HTERT RPE-1 (cell line): Measurements from ENCODE around the gene HDAC7.
"Not testable (repeated sequence)": the region's sequence is repeated elsewhere in the genome, so short reads cannot be mapped to it uniquely, and the experiment has no call there.

ENCODE experiments used
- in situ Hi-C: fragments of 300-500 bp; cut with MboI; formaldehyde crosslinking; loops from 4 replicates; pipeline ENCODE4 v1.14.3; 2020; ENCODE audit warnings: low sequenced_read_pairs

The HDAC7 gene

GRCh38 chr12:47815447-47815846, 4.3 kb downstream of the HDAC7 start:
- in situ Hi-C loops: not testable (repeated sequence)

DNA sequence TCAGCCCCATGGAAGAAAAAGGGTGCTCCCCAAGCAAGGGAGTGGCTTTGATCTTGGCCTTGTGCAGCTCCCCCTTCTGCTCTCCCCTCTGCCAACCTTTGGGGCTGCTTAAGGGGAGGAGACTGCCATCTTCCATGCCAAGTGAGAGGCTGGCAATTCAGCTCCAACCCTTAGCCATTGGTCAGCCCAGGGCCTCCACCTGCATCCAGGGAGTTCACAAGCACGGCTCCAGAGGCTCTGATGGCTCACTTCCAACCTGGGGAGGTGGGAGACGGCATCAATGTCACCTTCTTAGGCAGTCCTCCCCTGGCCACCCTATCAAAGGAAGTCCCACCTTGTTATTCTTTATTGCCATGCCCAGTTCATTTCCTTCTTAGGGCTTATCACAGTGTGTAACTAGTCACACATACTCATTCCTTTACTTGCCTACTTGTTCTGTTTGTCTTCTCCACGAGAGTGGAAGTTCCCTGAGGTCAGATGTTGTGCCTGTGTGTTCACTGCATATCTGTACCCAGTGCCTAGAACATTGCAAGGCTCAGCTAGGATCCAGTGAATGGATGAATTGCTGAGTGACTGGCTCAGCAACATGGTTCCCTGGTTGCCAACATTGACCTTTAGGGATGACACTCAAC, 5.0 kb downstream of the HDAC7 start:
- in situ Hi-C loops: no loop called here

- in situ Hi-C loops: no loop called here
Observed at GRCh38 chr12:47813511-47814196, 6.0 kb downstream of the HDAC7 start.

DNA sequence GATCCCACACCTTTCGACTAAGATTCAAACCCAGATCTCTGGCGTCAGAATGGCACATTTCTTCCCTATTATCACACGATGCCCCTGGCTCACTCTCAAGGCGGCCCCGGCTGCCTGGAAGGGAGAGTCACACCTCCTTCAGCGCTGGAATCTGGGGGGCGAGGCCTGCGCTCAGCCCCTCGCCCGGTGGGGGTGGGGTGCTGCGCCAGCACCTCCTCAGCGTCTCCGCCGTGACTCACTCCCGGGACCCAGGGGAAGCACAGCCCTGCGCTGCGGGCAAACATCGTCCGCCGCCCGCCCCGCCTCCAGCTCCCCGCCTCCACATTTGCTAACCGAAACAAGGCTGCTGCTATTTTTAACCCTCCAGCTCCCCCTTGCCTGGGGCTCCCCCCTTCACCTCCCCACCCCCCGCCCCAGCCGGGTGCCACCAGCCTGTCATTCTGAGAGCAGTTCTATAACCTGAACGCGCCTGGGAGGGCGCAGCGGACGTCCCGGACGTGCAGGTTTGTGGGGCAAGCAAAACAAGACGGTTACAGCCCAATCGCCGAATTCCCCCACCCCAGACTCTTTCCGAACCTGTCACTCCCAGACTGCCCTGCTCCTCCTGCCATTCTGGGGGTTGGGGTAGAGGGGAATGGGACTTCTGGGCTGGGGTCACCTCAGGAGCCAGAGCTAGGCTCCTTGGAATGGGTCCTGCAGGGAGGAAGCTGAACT, 6.7 kb downstream of the HDAC7 start:
- in situ Hi-C loops: no loop called here

- in situ Hi-C loops: no loop called here
Observed at GRCh38 chr12:47811581-47812484, 7.9 kb downstream of the HDAC7 start.

DNA sequence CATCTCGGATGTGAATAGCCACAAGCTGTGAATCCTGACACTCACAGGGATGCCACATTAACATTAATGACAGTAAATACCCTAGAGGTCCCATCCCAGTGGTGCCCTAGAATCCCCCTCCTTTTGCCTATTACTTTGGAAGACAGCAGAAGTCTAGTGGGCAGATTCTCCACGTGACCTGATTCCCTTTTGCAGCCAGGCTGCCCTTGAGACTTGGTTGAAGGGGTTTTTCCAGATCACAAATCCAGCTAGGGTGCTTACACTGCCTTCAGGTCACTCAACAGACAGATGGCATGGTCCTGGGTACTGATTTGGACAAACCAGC, 8.7 kb downstream of the HDAC7 start:
- in situ Hi-C loops: no loop called here

DNA sequence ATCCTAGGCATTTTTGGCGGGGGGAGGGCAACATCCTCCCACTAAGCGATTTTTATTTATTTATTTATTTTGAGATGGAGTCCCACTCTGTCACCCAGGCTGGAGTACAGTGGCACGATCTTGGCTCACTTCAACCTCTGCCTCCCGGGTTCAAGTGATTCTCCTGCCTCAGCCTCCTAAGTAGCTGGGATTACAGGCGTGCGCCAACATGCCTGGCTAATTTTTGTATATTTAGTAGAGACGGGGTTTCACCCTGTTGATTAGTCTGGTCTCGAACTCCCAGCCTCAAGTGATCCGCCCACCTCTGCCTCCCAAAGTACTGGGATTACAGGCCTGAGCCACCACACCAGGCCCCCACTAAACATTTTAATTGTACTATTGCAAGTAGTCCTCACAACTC, 10.2 kb downstream of the HDAC7 start:
- in situ Hi-C loops: not testable (repeated sequence)

- in situ Hi-C loops: no loop called here
Observed at GRCh38 chr12:47808574-47809365, 10.9 kb downstream of the HDAC7 start.

GRCh38 chr12:47808050-47808449, 11.7 kb downstream of the HDAC7 start:
- in situ Hi-C loops: no loop called here

DNA sequence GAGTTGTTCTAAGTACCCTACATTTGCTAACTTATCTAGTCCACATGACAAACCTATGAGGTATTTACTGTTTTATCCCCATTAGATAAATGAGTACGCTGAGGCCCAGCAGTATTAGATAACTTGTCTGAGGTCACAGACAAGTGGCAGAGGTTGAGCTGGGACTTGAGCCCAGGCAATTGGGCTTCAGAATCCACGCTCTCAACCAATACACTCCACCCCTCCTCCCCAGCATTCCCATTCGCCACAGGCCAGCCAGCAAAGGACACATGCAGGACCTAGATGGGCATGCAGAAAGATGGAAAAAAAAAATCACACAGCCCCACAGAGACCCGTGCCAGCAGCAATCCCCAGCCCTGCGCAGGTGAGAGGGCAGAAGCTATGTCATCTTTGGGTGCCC, 12.4 kb downstream of the HDAC7 start:
- in situ Hi-C loops: no loop called here

- in situ Hi-C loops: no loop called here
Observed at GRCh38 chr12:47805417-47805816, 14.3 kb downstream of the HDAC7 start.

DNA sequence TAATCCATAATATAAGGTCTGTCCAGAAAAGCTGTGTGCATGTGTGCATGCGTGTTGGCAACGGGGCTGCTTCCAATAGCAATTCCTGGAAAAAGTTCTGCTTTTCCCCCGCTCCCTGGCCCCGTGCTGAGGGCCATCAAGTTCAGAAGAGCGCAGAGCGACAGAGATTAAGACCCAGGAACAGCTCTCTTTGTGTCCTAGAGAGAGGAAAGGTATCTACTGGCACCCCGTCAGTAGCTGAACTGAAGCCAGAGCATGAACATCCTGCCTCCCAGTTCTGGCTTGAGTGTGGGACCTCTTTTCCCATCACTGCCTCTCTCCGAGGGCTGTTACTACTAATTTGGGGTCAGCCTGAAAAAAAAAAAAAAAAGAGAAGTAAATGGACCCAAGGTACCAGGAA, 15.5 kb downstream of the HDAC7 start:
- in situ Hi-C loops: no loop called here

DNA sequence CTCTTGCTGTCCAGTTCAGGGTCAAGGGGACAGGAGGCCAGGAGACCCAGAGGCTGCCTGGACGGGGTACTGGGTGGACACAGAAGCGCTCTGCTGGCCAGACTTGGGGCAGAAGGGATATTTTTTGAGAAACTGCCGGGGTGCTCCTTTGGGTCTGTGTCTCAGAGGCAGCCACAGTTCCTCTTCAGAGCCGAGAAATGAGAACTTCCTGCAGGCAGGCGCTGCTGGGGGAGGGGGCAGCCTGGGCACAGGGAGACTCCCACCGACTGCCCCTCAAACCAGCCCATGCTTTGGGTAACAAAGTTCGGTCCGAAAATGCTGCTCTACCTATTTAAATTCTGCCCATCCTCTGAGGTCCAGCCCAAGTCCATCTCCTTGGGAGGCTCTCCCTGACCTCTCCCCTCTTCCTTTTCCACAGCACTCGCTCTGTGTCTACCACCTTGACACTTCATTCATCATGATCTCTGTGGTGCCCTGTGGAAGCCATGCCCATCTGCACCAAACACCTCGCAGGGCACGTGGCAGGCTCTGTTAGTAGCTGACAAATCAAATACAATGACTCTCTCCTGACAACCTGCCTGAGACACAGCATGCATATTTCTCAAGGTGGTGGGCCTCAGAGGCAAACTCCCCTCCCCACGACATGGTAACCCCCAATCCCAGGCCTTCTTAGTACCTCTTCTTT, 16.4 kb downstream of the HDAC7 start:
- in situ Hi-C loops: no loop called here

- in situ Hi-C loops: no loop called here
Observed at GRCh38 chr12:47802312-47802711, 17.4 kb downstream of the HDAC7 start.

DNA sequence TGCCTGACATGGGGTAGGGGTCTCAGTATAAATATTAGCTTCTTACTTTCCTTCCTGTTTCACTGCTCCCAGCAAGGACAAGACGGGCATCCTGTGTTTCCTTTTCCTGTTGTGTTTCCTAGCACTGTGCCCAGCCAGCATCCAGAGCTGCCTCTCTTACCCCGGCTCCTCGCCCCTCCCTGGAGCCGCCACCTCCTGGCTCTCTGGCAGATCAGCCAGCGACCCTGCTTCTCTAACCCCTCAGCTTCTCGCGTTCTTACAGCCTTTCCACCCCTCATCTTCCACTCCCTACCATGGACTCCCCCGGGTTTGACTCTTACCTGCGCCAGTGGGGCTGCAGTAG, 17.8 kb downstream of the HDAC7 start:
- in situ Hi-C loops: no loop called here

DNA sequence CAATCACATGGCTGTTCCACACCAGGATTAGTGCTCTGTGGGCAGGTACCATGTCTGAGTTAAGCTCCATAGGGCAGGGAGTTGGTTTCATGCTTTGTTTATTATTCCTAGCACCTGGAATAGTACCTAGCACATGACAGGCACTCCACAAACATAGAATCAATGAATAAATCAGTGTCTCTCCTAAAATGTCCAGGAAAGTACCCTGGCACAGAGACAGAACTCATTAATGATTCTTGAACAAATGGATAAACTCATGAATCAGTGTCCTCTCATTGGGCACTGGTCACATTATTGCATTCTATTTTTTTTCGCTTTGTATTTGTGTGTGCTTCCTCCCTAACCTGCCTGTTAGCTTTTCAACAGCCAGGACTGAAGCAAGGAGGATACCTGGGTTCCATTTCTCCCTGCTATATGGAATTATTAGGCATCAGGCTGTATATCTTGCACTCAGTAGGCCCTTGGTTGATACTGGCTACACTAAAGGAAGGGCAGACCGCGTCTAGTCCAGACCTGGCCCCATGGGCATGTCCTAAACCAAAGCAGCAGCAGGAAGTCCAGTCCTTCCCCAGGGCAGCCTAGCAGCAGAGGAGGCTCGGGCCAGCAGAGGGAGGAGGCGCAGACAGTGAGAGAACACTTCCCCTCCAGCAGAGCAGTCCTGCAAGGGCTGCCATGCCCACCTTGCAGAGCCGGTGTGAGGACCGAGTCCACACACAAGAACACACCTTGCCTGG, 18.4 kb downstream of the HDAC7 start:
- in situ Hi-C loops: no loop called here

DNA sequence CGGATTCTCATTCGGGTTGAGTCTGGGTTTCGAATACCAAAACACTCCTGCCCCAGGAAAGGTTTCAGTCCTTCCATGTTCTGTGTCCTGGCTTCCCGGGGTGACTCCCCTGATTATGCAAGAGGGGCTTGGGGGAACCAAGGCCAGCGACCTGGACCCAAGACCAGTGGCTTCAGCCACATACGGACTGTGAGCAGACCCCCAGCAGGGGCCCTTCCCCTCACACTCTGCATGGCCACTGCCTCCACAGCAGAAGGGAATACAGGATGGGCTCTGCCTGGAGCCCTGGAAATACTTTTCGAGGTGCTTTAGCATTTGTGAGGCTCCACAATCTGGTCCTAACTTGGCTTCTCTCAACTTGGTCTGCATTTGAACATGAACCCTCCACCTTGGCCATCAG, 19.1 kb downstream of the HDAC7 start:
- in situ Hi-C loops: no loop called here

DNA sequence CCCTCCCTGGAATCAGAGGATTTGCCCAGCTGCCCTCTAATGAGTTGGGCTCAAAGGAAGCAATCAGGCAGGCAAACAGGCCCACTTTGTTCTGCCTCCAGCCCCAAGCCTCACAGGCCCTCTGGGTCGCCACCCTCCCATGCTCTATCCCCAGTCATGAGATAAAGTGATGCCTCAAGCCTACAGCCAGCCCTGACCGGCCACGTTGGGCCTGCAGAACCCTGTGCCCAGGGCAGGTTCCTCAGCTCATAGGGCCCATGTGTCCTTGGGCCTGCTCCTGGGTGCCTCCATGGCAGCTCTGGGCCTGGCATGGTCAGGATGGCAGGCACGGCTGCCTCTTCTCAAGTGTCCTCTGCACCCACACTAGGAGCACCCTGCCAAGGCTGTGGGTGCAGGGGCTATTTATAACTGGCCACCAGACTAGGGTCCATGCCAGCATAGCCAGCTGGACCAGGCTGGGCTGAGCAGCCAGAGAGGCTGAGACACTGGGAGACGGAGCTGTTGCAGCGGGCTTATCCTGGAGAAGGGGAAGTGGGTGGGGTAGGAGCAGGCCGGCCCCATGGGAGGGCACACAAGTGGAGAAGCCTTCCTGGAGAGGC, 20.2 kb downstream of the HDAC7 start:
- in situ Hi-C loops: no loop called here

GRCh38 chr12:47798382-47798948, 21.2 kb downstream of the HDAC7 start:
- in situ Hi-C loops: no loop called here
